Measurements from ENCODE around the gene DRD3.

DNA sequence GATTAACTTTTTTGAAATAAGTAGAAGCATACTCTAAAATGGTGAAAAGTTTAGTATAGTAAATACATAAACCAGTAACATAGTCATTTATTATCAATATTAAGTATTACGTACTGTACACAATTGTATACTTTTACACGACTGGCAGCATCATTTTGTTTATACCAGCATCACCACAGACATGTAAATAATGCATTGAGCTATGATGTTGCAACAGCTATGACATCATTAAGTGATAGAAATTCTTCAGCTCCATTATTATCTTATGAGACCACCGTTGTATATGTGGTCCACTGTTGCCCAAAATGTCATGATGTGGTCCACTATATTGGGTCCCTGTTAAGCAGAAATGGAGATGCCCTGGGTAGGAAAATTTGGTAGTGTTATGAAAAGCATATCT lies 51.3 kb downstream of the DRD3 start:
- TF ChIP-seq, protein P1, sequence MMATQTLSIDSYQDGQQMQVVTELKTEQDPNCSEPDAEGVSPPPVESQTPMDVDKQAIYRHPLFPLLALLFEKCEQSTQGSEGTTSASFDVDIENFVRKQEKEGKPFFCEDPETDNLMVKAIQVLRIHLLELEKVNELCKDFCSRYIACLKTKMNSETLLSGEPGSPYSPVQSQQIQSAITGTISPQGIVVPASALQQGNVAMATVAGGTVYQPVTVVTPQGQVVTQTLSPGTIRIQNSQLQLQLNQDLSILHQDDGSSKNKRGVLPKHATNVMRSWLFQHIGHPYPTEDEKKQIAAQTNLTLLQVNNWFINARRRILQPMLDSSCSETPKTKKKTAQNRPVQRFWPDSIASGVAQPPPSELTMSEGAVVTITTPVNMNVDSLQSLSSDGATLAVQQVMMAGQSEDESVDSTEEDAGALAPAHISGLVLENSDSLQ (IDR thresholded peaks at IDR 0.05): no peak
- no peak for TF ChIP-seq ELF4 (IDR thresholded peaks at IDR 0.05)

All from HEK293T (cell line).